NCI-H2029 (cell line): ENCODE results near the gene PPOX.
A peak's percentile ranks its signal among the peaks of the same experiment; 100 is the strongest.

Source experiments
- DNase-seq: peaks from one replicate; lab custom pipeline; 2025; lab: John Stamatoyannopoulos, UW

The PPOX gene

DNA sequence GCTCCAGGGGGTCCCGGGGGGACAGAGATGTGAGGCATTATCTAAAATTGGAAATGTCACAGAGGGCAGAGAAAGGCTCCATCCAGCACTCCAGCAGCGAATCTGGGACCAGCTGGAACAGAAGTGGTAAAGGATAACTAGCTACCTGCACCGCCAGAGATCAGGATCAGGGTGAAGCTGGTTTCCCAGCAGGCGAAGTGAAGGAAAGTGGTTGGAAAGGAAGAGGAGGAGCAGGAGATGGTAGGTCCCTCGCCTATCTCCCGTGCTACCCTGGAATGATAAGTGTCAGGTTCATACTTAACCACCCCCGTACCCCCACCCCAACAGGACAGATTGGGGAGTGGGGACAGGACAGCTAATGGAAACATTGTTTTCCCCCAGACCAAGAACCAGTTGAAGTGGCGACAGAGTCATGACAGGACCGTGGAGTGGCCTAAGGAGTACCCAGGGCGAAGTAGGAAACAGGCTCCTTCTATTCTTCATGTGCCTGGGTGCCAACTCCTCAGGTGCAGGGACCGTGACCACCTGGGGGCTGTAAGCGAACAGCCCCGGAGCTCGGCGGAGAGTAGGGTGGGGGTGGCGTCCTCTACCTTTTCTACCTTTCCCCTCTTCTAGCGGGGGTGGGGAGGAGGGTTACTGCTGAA is 10.4 kb downstream of the PPOX start:
- DNase-seq = no peak

DNA sequence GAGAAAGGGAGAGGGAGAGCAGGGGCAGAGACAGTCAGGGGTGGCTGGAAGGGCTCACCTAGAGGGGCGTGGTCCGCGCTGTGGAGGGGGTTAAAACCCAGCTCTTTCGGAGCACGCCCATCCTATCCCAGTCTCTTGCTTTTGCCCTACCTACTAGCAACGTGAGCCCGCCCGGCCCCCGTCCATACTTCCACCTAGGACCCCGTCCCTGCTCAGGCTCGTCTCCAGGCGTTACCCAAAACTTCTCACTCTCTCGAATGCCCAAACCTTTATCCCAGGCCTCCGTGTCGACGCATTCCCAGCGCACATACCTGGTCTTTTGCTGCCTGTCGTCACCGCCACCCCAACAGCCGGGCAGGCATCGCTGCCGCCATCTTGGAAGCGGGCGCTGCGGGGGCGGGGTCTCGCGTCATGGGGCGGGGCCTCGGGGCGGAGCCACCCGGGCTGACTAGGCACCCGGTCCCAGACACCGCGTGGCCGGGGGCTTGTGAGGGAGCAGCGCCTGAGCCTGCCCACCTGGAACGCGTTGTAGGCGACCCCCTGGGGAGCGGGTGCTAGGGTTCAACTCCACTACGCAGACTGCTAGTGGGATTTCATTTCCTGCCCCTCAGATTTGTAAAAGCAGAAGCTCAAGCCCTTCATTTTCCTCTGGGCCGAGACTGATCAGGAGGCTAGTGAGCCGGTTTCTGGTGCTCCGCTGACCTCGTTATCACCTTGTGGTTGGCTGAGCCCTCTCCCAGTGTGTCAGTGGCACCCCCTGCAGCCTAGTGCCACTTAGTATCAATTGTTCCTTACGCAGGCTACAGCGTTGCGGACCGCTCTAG is 11.1 kb downstream of the PPOX start, which contains the start of gene B4GALT3:
Gene B4GALT3 (minus strand): TSS at position 396 of the 824 bp plus-strand sequence. CDS start 1,447 bp downstream, outside the sequence.
- DNase-seq = peak; percentile 73

DNA sequence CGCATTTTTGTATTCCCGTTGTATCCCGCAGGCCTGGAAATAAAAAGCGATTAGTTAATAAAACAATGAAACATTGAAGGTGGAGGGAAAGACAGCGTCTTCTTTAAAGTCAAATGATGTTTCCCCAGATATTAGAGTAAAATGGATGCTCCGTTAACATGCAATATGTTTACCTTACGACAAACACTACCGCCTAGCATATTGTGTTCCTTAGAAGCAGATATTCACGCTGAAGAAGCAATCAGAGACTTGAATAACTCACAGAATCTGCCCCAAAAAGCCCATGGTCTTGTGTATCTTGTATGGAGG is 11.7 kb downstream of the PPOX start:
- no peak for DNase-seq

DNA sequence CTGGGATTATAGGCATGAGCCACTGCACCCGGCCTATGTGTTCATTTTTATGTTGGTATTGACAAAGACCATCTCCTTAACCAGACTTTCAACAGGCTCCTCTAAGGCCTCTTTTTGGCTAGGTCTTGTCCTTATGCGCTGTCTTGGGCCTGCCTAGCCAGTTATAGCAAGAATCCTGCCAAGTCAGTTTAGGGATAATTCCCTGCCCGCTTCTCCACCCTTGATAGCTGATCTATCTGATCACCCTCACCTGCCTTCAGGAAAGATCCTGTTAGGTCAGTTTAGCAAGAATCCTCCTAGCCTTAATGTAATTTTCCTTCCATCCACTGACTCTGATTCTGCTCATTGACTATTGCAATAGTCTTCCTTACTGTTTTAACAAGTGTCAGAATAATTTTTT is 13.5 kb downstream of the PPOX start:
- no peak for DNase-seq

DNA sequence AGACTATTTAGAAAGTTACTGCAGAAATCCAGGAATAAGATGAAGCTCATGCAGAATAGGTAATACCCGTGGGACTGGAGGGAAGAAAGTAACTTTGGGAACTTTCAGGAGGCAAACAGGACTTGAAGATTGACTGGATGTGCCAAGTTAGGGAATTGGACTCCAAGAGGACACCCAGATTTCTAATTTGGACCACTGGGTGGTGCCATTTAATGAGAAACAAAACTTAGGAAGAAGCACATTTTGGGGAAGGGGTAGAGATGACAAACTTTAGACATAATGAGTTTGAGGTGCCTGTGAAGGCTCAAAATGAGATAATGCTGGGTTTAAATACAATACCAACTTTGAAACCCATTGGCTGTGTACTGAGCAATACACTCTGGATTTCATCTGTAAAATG is 14.4 kb downstream of the PPOX start:
- no peak for DNase-seq

DNA sequence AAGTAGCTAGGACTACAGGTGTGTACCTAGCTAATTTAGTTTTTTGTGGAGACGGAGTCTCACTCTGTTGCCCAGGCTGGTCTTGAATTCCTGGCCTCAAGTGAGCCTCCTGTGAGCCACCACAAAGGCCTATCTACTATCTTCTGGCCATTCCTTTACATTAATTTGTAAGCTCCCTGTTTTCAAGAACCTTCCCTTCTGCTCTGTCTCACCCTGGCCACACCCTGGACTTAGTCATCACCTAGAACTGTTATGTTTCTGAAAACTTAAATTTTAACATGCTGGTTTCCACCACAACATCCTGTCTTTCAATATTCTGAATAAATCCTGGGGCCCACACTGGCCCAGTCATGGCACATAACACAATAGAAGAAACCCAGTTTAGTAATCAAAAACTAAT is 16.0 kb downstream of the PPOX start:
- DNase-seq = no peak

DNA sequence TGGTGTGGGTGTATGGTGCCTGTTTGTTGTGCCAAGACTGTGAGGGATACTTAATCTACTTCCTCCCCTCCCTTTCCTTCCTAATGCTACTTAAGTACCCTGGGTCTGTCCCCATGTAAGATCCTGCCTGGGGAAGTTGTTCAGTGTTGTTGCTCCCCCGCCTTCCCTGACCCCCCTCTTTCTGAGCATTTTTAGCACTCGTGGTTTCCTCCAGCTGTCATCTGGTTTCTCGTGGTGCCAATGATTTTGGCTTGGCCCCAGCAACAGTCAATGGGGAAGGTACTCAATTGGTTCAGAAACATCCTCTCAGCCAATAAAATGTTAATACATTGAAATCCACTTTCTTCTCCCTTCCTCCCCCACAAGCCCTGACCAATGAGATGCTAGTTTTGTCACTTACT is 19.1 kb downstream of the PPOX start:
- peak; percentile 57 for DNase-seq

DNA sequence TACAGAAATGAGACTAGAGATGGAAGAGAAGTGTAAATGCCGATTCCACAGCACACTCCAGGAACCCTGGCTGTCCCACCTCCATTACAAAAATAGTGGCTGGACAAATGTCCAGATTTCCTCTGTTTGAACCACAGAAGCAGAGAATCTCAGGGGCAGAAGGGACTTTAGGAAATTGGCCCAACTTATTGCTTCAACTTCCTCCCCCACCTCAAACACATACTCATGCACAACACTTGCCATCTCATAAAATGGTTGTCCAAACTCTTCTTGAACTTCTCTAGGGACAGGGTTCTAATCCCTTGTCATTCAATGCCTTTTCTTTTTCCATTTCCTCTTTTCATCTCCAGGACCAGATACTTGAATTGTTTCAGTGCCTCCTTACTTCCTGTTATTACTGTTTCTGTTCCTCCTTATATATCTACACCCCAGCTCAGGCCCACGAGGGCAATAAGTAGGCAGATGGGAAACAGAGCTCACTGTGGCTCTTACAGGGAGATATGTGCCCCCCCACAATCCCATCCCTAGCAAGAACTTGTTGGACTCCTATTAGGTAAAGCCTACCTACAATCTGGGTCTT is 19.6 kb downstream of the PPOX start:
- DNase-seq = no peak

DNA sequence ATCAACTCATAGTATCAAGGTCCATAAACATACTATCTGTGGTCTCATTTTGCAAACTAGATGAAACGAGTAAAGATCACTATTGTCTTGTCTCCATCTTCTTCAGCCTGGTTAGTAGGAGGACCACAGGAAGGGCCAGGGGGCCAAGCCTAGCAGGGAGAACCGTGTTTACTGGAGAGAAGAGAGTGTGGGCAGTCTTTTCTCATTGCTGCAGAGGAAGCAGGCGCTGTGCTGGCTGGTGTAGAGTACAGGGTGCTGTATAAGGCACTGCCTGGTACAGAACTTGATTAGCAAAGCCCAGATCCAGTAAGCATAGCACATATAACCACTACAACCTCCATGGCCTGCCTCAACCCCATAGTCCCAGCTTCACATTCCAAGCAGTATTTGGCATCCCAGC is 21.1 kb downstream of the PPOX start:
- no peak for DNase-seq

DNA sequence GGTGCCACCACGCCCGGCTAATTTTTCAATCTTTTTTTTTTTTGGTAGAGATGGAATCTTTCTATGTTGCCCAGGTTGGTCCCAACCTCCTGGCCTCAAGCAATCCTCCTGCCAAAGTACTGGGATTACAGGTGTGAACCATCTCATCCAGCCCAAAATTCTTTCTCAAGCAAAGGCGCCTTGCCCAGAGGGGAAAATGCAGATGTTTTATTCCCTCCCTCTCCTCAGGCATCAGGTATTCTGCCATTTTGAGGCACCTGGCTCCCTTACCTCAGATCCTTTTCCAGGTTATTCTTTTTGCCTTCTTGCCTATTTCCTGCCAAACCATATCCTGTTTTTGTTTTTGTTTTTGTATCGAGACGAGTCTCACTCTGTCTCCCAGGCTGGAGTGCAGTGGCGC is 22.2 kb downstream of the PPOX start:
- DNase-seq = no peak

DNA sequence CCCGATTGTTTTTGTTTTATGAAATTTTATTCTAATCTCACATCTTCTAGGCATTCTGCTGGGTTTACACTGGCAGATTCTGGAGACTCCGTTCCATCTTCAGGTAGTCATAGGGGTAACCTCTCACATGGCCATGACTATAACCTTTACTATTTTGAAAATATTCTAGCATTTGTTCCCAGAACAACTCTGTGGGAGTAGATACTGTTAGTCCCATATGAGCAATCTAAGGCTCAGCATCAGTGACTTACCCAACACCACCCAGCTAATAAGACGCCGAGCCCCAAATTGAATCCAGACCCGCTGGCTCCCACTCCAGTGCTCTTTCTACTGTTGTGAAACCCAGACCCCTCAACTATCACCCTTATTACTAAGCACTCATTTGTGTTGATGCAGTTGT is 22.8 kb downstream of the PPOX start:
- no peak for DNase-seq

DNA sequence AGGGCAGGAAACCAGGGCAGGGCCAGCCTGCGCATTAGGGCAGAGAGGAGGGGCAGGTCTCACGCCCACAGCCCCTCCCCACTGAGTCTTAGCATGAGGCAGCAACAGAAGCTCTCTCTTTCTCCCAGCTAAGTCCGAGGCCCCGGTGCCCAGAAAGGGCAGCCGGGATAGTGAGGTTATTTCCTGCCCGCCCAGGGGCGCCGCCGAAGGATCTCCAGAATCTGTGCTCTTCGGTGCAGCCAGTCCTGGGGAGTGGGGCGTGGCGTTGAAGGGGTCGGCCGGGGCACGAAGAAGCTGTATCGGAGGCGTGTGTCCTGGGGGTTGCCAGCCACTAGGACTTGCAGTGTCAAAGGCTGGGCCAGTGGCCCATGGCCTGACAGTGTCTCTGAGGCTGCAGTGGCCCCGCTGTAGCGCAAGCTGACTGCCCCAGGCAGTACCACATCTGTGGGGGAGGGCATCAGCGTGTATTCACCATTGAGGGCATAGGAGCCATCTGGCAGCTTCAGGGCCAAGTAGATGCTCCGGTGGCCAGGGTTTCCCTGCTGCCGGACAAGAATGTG is 24.8 kb downstream of the PPOX start:
- DNase-seq = no peak

DNA sequence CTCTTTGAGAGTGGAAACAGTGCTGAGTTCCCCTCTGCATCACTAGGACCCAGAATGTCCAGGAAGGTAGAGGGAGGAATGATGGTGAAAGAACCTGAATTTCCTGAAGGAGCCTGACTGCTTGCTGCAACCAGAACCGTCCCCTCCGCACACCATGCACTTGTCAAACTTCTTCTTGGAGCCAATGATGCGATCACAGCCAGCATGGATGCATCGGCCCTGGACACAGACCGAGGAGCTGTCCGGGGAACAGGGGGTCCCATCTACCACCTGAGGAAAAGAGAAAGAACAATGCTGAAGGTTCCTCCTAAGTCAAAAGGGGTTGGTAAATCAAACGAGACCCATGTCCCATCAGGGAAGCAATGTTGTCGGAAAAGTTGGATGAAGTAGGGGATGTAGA is 25.7 kb downstream of the PPOX start:
- no peak for DNase-seq

DNA sequence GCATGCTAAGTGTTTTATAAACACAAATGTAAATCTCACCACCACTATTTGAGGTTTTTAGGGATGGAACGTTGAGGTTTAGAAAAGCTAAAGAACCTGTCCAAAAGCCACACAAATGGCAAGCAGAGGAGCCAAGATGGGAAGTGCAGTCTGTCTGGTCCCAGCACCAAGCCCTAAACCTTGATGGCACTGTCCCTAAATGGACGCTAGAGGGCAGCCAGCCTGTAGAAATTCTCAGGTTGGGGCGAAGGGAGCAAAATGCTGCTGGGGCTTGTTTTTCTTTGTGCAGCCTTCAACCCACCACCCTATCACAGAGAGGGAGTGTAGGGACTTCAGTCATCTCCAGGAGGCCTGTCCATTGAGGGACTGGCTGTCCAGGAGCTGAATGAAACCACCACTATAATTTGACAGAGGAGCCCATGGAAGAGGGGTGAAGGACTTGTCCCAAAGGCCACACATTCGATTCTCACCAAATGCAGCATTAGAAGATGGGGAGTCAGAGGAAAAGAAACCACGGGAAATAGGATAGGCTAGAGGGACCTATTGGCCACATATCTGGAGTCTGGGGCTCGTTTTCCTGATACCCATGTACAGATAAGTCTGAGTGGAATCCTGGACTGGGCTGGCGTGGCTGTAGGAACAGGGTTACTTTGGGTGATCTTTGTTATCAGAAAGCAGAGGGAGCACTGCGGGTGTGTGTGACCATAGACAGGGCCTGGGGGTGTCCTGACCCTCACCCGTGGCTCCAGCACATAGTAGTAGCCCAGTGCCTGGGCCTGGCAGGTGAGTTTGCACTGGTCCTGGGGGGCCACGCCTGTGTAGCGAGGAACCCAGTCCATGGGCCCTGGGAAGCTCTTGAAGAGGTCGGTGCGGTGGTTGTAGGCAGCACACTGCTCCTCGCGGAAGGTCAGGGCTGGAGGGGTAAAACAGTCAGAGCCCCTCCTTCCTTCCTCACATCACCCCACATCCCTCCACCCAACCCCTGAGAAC is 26.5 kb downstream of the PPOX start:
- DNase-seq = peak; percentile 14

DNA sequence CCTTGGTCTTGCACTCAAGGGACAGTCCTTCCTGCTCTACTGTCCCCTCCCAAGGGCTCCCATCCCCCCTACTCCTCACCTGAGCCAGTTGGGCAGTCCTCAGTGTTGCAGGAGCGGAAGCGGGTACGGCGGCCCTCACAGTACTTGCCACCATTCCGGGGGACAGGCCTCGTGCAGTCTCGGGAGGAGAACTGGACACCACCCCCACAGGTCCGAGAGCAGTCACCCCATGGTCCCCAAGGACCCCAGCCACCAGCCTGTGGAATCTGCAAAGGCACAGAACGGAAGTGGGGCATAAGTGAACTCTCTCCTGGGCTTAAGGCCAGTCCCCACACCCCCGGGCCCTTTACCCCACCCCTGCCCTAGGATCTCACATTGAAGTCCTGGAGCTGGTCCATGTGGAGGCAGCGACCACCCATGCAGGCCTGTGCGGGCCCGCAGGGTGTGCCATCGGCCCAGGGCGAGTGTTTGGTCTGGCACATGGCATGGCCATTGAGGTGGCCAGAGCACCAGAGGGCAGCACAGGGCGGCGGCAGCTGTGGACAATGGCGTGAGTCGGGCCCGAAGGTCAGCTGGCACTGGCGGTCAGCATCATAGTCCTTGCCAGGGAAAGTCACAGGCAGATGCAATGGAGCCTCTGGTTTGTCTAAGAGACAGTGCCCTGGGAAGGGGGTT is 27.5 kb downstream of the PPOX start:
- DNase-seq = no peak

DNA sequence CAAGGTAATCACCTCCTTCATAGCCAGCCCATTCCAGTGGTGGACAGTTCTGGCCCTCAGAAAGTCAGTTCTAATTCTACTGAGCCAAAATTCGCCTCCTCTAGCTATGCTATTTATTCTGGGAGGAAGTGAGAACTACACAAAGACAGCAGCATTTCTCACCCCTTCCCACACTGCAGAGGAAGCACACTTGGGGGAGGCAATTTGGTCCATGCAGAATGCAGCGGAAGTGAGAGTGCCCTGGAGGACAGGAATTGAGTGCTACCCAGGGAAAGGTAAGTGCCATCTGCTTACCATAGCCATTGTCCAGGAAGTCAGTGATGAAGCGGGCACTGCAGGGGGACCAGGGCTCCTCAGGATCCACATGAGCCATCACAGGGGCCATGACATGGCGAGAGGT is 28.9 kb downstream of the PPOX start:
- DNase-seq = no peak

DNA sequence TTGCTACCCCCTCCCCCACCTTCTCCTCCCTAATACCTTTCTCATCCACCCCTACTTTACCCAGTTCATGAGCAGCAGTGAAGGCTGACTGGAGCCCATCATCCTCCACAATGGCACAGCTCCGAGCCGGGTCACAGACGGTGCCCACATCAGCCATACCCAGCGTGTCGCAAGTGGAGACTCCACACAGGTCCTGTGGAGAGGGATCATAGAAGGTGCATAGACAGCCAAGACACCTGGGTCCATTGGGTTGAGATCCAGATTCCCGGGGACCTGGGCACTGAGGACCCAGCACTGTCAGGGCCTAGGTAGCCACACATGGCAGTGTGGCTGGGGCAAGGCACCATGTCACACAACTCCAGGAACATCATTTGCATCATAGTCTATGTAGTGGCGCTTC is 29.9 kb downstream of the PPOX start:
- no peak for DNase-seq

DNA sequence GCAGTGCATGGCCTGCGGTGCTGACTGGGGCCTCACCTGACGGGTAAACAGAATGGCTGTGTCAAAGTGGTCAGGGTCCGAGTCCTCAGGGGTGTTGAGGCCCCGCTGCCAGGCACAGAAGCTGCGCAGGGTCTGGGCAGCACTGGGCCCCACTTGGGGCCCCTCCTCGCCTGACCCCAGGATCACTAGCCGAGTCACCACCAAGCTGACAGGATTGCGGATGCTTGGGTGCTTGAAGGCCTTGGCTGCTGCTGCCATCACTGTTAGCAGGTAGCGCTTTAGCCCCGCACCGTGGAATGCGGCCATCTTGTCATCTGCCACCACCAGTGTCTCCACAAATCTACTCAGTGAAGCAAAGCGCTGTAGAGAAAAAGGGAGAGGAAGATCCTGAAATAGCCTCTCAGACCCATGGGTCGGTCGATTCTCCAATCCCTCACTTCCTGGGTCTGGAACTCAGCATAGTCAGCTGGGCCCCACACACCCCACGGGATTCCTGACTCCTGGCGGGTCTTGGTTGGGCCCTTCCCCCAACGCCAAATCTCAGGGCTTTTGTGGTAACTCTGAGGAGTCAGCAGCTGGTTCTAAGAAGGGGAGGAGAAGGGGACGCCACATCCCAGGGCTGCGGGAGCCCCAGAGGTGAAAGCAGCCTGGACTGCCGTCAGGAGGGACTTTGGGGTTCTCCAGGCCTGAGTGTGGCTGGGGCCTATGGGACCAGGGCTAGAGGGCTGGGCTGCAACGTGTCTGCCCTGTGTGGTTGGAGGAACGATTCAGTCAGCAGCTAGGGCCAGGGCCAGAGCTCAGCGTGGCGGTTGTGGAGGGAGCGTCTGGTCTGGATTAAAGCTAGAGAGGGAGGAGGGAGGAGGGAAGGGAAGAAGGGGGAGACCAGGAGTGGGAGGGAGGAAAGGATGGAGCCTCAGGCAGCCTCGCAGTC is 30.6 kb downstream of the PPOX start:
- DNase-seq = no peak

DNA sequence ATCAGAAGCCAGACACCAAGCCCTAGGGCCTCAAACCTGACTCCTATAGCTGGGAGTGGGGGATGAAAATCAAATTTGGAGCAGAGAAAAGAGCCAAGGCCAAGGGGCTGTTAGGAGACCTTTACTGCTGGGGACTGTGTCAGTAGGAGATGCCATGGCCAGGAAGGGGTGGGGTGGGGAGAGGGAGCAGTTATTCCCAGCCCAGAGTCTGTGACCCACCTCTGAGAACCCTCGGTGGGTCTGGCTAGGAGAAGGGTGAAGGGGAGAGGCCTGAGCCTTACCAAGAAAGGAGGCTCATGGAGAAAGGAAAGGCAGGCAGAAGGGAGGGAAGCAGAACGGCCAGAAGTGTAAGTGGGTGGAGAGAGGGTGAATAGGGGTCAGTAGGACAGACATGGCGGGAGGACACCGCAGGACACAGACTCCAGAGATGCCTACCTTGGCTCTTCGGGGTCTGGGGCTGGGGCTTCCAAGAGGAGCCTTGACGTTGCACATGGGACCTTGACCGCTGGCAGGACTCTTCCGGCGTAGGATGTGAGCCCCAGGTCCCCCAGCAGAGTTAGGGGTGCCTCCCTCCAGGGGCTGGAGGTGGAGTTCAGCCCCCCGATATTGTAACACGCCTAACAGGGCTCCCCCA is 31.5 kb downstream of the PPOX start:
- DNase-seq = no peak
